Esophagus (tissue), 2 donors: ENCODE measurements around the gene CHD6. TPM values are rescaled to one million over a fixed set of nuclear protein-coding genes. Genes with fewer than 3 reads are reported as not detected.

Experiments used
- H3K27ac ChIP-seq, 2 donors: one replicate each; pipeline ENCODE4 v1.5.1; 2013; ENCODE audit warnings: low read depth in 2 of 2, mild to moderate bottlenecking in 2 of 2, inconsistent platforms in 1 of 2, low read length in 1 of 2, moderate library complexity in 1 of 2
- H3K27me3 ChIP-seq, 2 donors: one replicate each; pipeline ENCODE4 v1.6.1; 2013; ENCODE audit warnings: low read length in 2 of 2, control low read depth in 1 of 2, mild to moderate bottlenecking in 1 of 2; ENCODE audit not compliant: insufficient read depth in 2 of 2, control insufficient read depth in 1 of 2
- H3K36me3 ChIP-seq, 2 donors: one replicate each; pipeline ENCODE4 v1.6.1; 2013; ENCODE audit warnings: low read length in 1 of 2; ENCODE audit not compliant: control insufficient read depth in 2 of 2, insufficient read depth in 2 of 2
- H3K4me1 ChIP-seq, 2 donors: one replicate each; pipeline ENCODE4 v1.6.1; 2013; ENCODE audit warnings: low read length in 1 of 2; ENCODE audit not compliant: control insufficient read depth in 2 of 2, insufficient read depth in 2 of 2
- H3K4me3 ChIP-seq, 2 donors: one replicate each; pipeline ENCODE4 v1.5.1; 2013; ENCODE audit warnings: low read length in 2 of 2, mild to moderate bottlenecking in 2 of 2, low read depth in 1 of 2, moderate library complexity in 1 of 2
- H3K9me3 ChIP-seq, 2 donors: one replicate each; pipeline ENCODE4 v1.6.1; 2013; ENCODE audit warnings: mild to moderate bottlenecking in 2 of 2, low read depth in 1 of 2, low read length in 1 of 2, moderate library complexity in 1 of 2; ENCODE audit not compliant: control insufficient read depth in 2 of 2, insufficient read depth in 1 of 2
- WGBS, 2 donors: extraction: QIAGEN DNeasy Blood & Tissue Kit; methylation state at CpG; one replicate each; pipeline ENCODE4 v1.1.7; 2013; 5-methylcytosine and 5-hydroxymethylcytosine counted together
- polyA plus RNA-seq, 2 donors: library from polyadenylated mRNA; stranded (reverse); fragments of 200-250 nt; gene quantifications; one replicate each; pipeline ENCODE4 v1.2.3, GENCODE V29; 2013
- donor health status: healthy with polysubstance abuse.
- donor health status: Bipolar disorder and iron deficiency.

CHD6 gene
- polyA plus RNA-seq, 2 donors, result 4.4 to 9.2 TPM

DNA sequence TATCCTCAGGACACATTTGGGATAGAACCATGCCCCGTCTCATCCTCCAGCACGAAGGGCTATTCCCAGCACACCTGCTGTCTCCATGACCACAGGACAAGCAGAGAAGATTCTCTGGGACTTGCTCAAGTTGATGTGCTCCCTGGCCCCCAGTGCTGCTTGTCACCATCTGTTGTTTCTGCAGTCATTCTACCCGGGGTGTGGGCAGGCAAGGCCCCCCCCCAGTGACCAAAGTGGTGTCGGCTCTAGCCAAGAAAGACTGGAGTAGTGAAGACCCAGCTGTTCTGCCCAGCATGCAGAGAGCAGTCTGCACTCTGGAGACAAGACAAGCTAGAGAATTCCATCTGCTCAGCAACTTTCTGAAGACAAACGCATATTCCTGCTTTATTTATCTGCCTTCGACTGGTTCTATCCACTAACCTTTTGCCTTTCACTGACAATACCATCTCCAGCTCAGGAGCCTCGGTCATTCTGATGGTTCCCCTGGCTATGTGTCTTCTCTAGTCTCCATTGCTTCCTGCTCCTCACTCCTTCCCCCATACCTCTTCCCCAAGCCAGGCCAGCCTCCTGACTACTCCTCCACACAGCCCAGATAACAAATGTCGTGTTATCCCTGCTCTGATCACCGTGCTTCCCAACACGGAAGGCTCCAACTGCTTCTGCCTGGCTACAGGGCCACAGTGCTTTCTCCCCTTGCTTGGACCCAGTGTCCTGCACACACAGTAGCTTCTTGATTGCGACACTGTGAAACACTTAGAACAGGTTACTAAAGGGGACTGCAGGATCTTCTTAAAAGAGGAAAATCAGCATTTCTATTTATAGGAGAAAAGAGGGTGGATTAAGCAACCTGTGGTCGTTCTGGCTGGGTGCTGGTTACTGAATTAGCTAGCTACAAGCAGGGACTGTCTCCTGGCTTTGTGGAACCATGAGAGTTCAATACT lies 164.9 kb downstream of the CHD6 start:
- H3K9me3 ChIP-seq, result no peaks in the 10 kb centered on the region
- H3K4me1 ChIP-seq, result no peaks in the 10 kb centered on the region
- H3K27me3 ChIP-seq, result no peaks in the 10 kb centered on the region
- H3K36me3 ChIP-seq, result peaks cover 21 to 43% of the 10 kb centered on the region in 2 donors
- 82 to 84% methylated on average over 12 of the region's 12 CpGs for WGBS, 2 donors
- H3K27ac ChIP-seq, result no peak overlapping the region
- no peak overlapping the region for H3K4me3 ChIP-seq

DNA sequence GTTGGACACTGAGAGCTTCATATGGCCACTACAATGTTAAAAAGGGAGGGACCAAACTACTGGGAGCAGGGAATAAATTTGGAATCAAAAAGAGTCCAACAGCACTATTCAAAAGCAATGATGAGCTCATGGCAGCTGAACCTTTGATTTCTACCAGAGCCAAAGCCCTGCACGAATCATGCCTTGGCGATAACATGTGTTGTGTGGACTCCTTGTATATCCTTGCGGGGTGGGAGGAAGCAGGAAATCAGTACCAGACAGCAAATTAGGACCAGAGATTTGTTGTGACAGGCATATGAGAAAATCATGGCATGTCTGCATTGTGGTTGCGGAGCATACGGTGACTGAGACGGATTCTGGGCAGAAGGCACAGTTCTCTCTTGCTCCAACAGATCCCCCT lies 166.0 kb downstream of the CHD6 start:
- WGBS, 2 donors, result 86 to 96% methylated on average over 6 of the region's 6 CpGs
- peaks cover 20 to 43% of the 10 kb centered on the region in 2 donors for H3K36me3 ChIP-seq
- H3K27ac ChIP-seq, result no peak overlapping the region
- H3K9me3 ChIP-seq, result no peaks in the 10 kb centered on the region
- no peaks in the 10 kb centered on the region for H3K27me3 ChIP-seq
- H3K4me1 ChIP-seq, result no peaks in the 10 kb centered on the region
- H3K4me3 ChIP-seq, result no peak overlapping the region

DNA sequence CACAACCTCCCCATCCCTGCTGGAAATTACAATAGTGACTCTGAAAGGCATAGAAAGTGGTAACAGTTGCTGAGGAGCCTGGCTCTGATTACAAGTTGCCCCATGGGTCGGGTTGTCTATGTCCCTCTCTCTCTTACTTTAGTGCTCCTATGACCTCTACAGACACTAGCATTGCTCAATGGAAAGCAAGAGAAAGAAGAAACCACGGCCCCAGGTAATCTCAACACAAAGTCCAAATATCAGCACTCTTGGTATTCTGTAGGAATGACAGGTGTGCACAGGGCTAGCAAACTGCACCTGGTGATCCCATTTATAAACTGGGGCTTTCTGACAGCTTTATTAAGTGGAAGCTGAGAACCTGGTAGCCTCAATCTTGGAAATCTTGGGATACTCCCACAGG lies 171.2 kb downstream of the CHD6 start:
- H3K36me3 ChIP-seq, result peaks cover 20 to 41% of the 10 kb centered on the region in 2 donors
- no peaks in the 10 kb centered on the region for H3K27me3 ChIP-seq
- H3K4me1 ChIP-seq, result no peaks in the 10 kb centered on the region
- no peak overlapping the region for H3K27ac ChIP-seq
- H3K4me3 ChIP-seq, result no peak overlapping the region
- 81 to 93% methylated on average over 2 of the region's 2 CpGs for whole genome bisulfite sequencing, 2 donors
- H3K9me3 ChIP-seq, result no peaks in the 10 kb centered on the region

DNA sequence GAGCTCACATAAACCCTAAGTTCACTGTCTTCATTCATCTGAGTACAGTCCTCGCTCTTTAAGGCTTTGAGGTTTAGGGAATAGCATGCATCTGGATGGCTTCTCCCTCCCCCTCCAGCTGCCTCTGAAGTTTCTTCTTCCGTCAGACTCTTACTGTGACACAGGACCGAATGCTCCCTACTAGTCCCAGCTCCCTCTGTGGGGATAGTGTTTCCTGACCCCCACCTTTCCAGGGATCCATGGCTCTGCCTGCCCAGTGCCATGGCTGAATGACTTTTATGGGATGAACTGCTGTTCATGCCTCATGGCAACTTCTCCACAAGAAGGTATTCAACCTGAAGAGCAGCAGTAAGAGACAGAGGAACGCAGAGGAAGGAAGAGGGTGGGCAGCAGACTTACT lies 171.7 kb downstream of the CHD6 start:
- no peaks in the 10 kb centered on the region for H3K4me1 ChIP-seq
- WGBS, 2 donors, result 93 to 96% methylated on average over 4 of the region's 4 CpGs
- no peaks in the 10 kb centered on the region for H3K9me3 ChIP-seq
- no peak overlapping the region for H3K27ac ChIP-seq
- H3K4me3 ChIP-seq, result no peak overlapping the region
- no peaks in the 10 kb centered on the region for H3K27me3 ChIP-seq
- peaks cover 20 to 36% of the 10 kb centered on the region in 2 donors for H3K36me3 ChIP-seq

DNA sequence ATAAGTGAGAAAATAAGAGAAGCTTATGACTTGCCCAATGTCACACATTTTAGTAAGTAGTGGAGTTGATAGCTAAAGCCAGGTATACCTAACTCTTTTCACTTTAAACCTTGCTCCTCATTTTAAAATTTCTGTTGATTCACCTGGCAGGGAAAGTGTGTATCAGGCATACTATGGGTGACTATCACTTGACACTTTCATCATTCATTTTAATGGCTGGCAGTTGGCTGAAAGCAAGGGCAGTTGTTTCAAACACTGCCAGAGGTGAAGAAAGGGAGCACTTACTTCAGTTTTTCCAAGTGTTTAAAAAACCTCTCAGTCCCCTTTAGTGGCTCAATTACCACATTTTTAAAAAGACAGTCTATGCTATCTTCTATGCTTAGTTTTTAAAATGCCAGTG lies 173.4 kb downstream of the CHD6 start:
- no peak overlapping the region for H3K27ac ChIP-seq
- H3K4me1 ChIP-seq, result no peaks in the 10 kb centered on the region
- no peaks in the 10 kb centered on the region for H3K9me3 ChIP-seq
- H3K4me3 ChIP-seq, result no peak overlapping the region
- H3K27me3 ChIP-seq, result no peaks in the 10 kb centered on the region
- H3K36me3 ChIP-seq, result peaks cover 14 to 27% of the 10 kb centered on the region in 2 donors

DNA sequence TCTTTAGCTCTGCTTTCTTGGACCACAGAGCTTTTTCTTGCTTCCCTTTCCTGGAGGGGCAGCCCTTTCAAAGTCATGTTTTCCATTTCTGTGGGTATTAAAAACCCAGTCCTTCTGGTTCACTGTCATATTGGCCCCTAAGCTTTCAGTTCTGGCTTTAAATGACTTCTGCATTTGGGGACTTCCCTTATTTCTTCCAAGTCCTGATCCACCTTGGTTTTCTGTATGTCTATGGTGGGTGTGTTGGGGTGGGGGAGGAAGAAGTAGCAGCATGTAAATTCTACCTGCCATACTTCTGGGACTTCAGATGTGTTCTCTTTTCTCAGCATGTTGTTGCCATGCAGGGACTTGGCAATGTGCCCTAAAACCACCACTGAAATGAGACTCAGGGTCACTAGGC lies 174.5 kb downstream of the CHD6 start:
- Histone ChIP-seq H3K4me3 (no peak overlapping the region), H3K27ac (no peak overlapping the region), H3K27me3 (no peaks in the 10 kb centered on the region), H3K9me3 (no peaks in the 10 kb centered on the region), H3K36me3 (peaks cover 19 to 30% of the 10 kb centered on the region in 2 donors), H3K4me1 (no peaks in the 10 kb centered on the region)

DNA sequence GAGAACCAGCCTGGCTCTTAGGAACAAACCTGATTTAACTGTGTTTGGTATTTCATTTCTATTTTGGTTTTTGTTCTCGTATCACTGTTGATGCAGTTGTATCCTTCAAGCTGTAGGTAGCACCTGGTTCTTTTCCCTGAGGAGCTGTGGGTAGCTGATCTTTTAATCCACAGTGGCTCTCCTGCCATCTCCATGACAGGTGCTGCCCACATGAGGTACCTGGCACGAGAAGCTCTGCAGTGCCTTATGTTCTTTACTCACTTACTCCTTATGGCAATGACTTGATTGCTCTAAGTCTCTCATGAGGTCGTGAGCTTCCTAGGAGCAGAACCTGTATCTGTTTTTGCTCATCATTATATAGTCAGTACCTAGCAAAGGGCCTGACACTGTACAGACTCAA lies 177.3 kb downstream of the CHD6 start:
- 73 to 80% methylated on average over 3 of the region's 3 CpGs for WGBS, 2 donors
- Histone ChIP-seq H3K4me3 (no peak overlapping the region), H3K9me3 (no peaks in the 10 kb centered on the region), H3K4me1 (no peaks in the 10 kb centered on the region), H3K27me3 (no peaks in the 10 kb centered on the region), H3K27ac (no peak overlapping the region), H3K36me3 (peaks cover 19 to 22% of the 10 kb centered on the region in 2 donors)

DNA sequence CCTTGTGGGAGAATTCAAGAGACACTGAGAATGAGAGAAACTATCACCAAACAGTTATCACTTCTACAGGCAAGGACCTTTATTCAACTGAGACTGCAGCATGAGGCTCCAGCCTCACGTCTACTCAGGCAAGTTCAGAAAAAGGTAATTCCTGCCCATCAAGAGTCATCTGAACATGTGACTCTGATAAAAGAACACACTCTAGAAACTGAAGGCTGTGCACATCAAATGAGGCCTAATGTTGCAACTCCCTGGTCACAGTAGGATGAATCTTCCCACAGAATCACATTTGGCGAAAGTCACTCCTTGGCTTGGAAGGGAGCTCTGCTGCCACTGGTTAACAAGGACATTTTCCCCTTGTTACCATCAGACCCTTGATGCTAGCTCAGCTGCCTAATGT lies 180.3 kb downstream of the CHD6 start:
- Histone ChIP-seq H3K27ac (no peak overlapping the region), H3K27me3 (no peaks in the 10 kb centered on the region), H3K9me3 (no peaks in the 10 kb centered on the region), H3K36me3 (peaks cover 13 to 17% of the 10 kb centered on the region in 2 donors), H3K4me1 (no peaks in the 10 kb centered on the region), H3K4me3 (no peak overlapping the region)
- 66 to 76% methylated on average over 2 of the region's 2 CpGs for WGBS, 2 donors

DNA sequence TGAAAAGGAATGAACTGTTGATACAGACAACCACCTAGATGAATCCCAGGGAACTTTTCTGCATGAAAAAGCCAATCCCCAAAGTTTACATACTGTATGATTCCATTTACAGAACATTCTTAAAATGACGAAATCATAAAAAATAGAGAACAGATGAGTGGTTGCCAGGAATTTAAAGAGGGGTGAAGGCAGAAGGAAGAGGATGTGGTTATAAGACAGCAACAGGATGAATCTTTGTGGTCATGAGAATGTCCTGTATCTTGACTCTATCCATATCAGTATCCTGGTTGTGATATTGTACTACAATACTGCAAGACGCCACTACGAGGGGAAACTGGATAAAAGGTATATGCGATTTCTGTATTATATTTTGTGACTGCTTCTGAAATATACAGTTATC lies 181.5 kb downstream of the CHD6 start:
- H3K4me3 ChIP-seq, result no peak overlapping the region
- peaks cover 13% of the 10 kb centered on the region in 2 donors for H3K36me3 ChIP-seq
- no peaks in the 10 kb centered on the region for H3K4me1 ChIP-seq
- no peaks in the 10 kb centered on the region for H3K27me3 ChIP-seq
- WGBS, 2 donors, result 83 to 93% methylated on average over 4 of the region's 4 CpGs
- H3K9me3 ChIP-seq, result no peaks in the 10 kb centered on the region
- H3K27ac ChIP-seq, result no peak overlapping the region

DNA sequence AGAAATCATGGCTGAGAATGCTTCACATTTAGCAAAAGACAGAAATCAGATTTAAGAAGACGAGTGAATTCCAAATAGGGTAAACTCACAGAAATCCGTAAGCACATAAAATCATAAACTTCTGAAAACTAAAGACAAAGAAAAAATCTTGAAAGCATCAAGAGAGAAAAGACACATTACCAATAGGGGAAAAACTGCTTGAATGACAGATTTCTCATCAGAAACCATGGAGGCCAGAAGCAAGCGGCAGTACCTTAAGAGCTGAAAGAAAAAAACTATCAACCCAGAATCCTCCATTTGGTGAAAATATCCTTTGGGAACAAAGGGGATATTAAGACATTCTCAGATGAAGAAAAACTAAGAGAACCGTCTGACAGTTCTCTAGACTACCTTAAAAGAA lies 185.0 kb downstream of the CHD6 start:
- Histone ChIP-seq H3K27me3 (no peaks in the 10 kb centered on the region), H3K9me3 (no peaks in the 10 kb centered on the region), H3K36me3 (peaks cover 5 to 11% of the 10 kb centered on the region in 2 donors), H3K4me3 (no peak overlapping the region), H3K4me1 (no peaks in the 10 kb centered on the region), H3K27ac (no peak overlapping the region)
- WGBS, 2 donors, result 86 to 88% methylated on average over 4 of the region's 4 CpGs
